Glomerular endothelial cell (primary cell): ENCODE data around the gene KRTAP10-9. TPM values are rescaled to one million over a fixed set of nuclear protein-coding genes. Genes with fewer than 3 reads are reported as not detected.
"Not testable (repeated sequence)": the region's sequence is repeated elsewhere in the genome, so short reads cannot be mapped to it uniquely, and the experiment has no call there.

Experiments used
- DNase-seq: peaks from one replicate; pipeline ENCODE4 v3.0.0-alpha.2; 2011; ENCODE audit warnings: low read depth, low spot score; ENCODE audit errors: extremely low read depth
- total RNA-seq: library from RNA; depleted of rRNA; stranded (reverse); fragments of >200 nt; gene quantifications from 2 replicates; pipeline ENCODE4 v1.2.3, GENCODE V29; 2015

Gene KRTAP10-9
- not detected in 2 replicates for total RNA-seq

GRCh38 chr21:44626673-44627143 is at the start of gene KRTAP10-9:
KRTAP10-9 (plus strand) TSS chr21:44627093; CDS start chr21:44627172, 79 bp downstream.
- DNase-seq, result no peak

GRCh38 chr21:44578371-44579055 is 48.4 kb upstream of the KRTAP10-9 start:
- no peak for DNase-seq

GRCh38 chr21:44579056-44579832 is 47.6 kb upstream of the KRTAP10-9 start:
- no peak for DNase-seq

GRCh38 chr21:44579833-44580144 is 47.1 kb upstream of the KRTAP10-9 start:
- DNase-seq, result no peak

- not testable (repeated sequence) for DNase-seq
These were observed 46.6 kb upstream of the KRTAP10-9 start, which contains the start of gene KRTAP10-5 for GRCh38 chr21:44580231-44580821. KRTAP10-5 (minus strand) TSS chr21:44580604; CDS start chr21:44580578, 26 bp downstream.

GRCh38 chr21:44581158-44581557 is 45.7 kb upstream of the KRTAP10-9 start:
- no peak for DNase-seq

GRCh38 chr21:44582055-44582454 is 44.8 kb upstream of the KRTAP10-9 start:
- DNase-seq, result no peak

- DNase-seq, result no peak
These were observed 43.6 kb upstream of the KRTAP10-9 start for GRCh38 chr21:44583089-44583799.

GRCh38 chr21:44583800-44584147 is 43.1 kb upstream of the KRTAP10-9 start:
- no peak for DNase-seq

- DNase-seq, result no peak
These were observed 41.0 kb upstream of the KRTAP10-9 start for GRCh38 chr21:44585892-44586291.

- no peak for DNase-seq
These were observed 37.8 kb upstream of the KRTAP10-9 start for GRCh38 chr21:44589094-44589493.

GRCh38 chr21:44589586-44590305 is 37.1 kb upstream of the KRTAP10-9 start:
- DNase-seq, result no peak

GRCh38 chr21:44590311-44590721 is 36.6 kb upstream of the KRTAP10-9 start:
- no peak for DNase-seq

- not testable (repeated sequence) for DNase-seq
These were observed 35.7 kb upstream of the KRTAP10-9 start for GRCh38 chr21:44590897-44591800.

GRCh38 chr21:44591801-44592130 is 35.1 kb upstream of the KRTAP10-9 start:
- not testable (repeated sequence) for DNase-seq

- DNase-seq, result no peak
These were observed 34.2 kb upstream of the KRTAP10-9 start, which contains the start of gene KRTAP10-6 for GRCh38 chr21:44592446-44593311. KRTAP10-6 (minus strand) TSS chr21:44592505; CDS start chr21:44592484, 21 bp downstream.

GRCh38 chr21:44593598-44594405 is 33.1 kb upstream of the KRTAP10-9 start:
- DNase-seq, result no peak
